Skeletal muscle tissue (tissue), 4 donors: ENCODE data around the gene ANKHD1. TPM values are rescaled to one million over a fixed set of nuclear protein-coding genes. Genes with fewer than 3 reads are reported as not detected.
A peak's percentile ranks its signal among the peaks of the same experiment; 100 is the strongest.

Experiments
- H3K27ac ChIP-seq: one replicate; pipeline ENCODE4 v1.7.0; 2013; ENCODE audit warnings: mild to moderate bottlenecking, low read depth, low read length, inconsistent platforms
- H3K27me3 ChIP-seq, 3 donors: one replicate each; pipeline ENCODE4 v1.7.0; 2013; ENCODE audit warnings: low read length in 3 of 3; ENCODE audit not compliant: control insufficient read depth in 3 of 3, insufficient read depth in 3 of 3
- H3K36me3 ChIP-seq, 3 donors: one replicate each; pipeline ENCODE4 v1.7.0; 2013; ENCODE audit warnings: low read length in 3 of 3; ENCODE audit not compliant: control insufficient read depth in 3 of 3, insufficient read depth in 3 of 3
- H3K4me1 ChIP-seq, 3 donors: one replicate each; pipeline ENCODE4 v1.7.0; 2013; ENCODE audit warnings: low read length in 3 of 3, mild to moderate bottlenecking in 3 of 3; ENCODE audit not compliant: control insufficient read depth in 3 of 3, insufficient read depth in 3 of 3
- H3K4me3 ChIP-seq, 3 donors: one replicate each; pipeline ENCODE4 v1.7.0; 2013; ENCODE audit warnings: low read length in 3 of 3
- H3K9ac ChIP-seq, 3 donors: one replicate each; pipeline ENCODE4 v1.7.0; 2013; ENCODE audit warnings: low read length in 3 of 3, mild to moderate bottlenecking in 3 of 3, moderate library complexity in 2 of 3, low read depth in 1 of 3
- H3K9me3 ChIP-seq, 3 donors: one replicate each; pipeline ENCODE4 v1.7.0; 2013; ENCODE audit warnings: low read length in 3 of 3; ENCODE audit not compliant: control insufficient read depth in 3 of 3
- total RNA-seq: library from RNA; depleted of rRNA; stranded (reverse); fragments of >200 nt; gene quantifications from one replicate; pipeline ENCODE4 v1.2.3, GENCODE V29; 2014
- donor health status: Osteomylitis.

Gene ANKHD1
- total RNA-seq, 1 donor from 2014 or later = 85.1 TPM

DNA sequence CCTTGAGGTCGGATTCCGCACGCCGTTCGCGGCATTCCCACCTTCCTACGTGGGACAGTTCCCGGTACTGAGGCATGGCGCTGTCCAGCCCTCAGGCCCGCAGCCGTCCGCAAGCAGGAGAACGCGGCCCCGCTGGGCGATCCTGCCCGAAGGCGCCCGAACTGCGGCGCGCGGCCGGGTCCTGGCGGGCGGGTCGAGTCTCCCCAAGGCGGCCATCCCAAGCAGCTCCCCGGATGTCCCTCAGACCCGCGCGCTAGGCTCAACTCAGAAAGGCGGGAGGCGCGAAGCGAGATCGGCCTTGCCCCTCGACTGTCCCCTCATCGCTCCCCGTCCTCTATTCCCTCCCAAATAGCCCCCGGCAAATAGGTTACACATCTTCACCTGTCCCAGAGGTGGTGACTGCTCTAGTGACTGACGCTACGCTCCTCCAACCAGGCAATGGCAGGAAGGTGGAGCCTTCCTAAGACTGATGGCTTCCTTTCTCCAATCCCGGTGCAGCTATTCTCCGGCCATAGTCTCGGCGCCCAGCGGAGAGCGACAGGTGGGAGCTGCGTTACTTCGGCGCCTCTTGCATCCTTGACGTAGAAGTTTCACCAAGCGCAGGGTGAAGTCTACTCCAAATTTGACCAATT lies 787 bp upstream of the ANKHD1 start:
- Histone ChIP-seq H3K36me3 (no peaks in the 10 kb centered on the region), H3K9me3 (no peaks in the 10 kb centered on the region), H3K27ac (peak overlapping the region; percentile 76), H3K4me1 (peaks cover 26 to 31% (median 29%) of the 10 kb centered on the region in 3 donors), H3K9ac (peak overlapping the region; percentile 93 to 98 (median 93)), H3K4me3 (peak overlapping the region; percentile 92 to 99 (median 99)), H3K27me3 (no peaks in the 10 kb centered on the region)

DNA sequence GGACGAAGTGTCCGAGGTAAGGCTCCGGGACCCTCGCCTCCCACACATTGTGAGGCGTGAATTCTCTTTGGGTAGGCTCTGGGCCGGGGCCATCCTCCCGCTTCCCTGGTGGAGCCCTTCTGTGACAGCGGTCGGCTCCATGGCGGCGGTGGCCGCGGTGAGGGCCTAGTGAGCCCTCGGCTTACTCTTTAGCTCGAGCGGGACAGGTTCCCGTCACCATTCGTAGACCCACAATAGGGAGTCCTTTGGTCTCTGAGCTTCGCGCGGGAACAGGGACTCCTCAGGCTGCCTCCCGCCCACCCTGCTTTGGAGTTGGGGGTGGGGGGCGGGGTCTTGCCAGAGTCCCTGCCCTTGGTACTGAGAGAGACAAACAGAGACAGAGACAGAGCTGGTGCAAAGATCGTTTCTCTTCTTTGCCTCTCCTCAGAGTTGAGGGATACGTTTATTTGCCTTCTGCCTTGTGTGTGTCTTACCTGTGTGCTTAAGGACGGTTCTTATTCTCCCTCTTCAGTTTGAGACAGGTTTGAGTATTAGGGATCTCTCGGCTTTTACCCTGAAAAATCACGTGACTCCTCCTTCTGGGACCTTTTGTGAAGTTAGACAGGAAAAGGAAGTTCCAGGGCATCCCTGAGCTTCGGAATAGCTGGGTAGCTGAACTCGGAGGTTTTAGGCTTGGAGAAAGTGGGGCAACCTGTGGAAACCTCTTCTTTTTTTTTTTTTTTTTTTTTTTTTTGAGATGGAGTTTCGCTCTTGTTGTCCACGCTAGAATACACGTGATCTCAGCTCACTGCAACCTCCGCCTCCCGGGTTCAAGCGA lies 833 bp downstream of the ANKHD1 start:
- Histone ChIP-seq H3K36me3 (peaks cover 0 to 2% (median 0%) of the 10 kb centered on the region in 3 donors), H3K9me3 (no peaks in the 10 kb centered on the region), H3K27me3 (no peaks in the 10 kb centered on the region), H3K9ac (peak overlapping the region; percentile 97 to 99 (median 98)), H3K4me1 (peaks cover 26 to 34% (median 29%) of the 10 kb centered on the region in 3 donors), H3K4me3 (peak overlapping the region; percentile 85 to 97 (median 96)), H3K27ac (peak overlapping the region; percentile 97)

DNA sequence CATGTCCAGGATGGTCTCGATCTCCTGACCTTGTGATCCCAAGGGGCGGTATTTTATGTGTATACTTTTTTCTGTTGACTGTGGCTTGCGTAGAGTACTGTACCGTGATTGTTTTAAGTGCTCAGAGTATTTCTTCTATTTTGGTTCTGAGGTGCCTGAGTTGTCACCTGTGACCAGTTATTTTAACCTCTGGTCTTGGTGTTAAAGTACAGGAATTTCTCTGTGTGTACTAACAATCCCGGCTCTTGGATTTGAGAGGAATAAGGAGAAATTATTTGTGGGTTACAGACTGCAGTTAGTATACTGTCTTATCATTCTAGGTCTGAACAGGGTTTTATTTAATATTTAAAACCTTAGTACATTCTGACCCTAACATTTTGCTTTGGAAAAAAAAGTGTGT lies 2.0 kb downstream of the ANKHD1 start:
- H3K4me1 ChIP-seq = peaks cover 26 to 34% (median 29%) of the 10 kb centered on the region in 3 donors
- peak overlapping the region; percentile 17 to 97 (median 64) for H3K4me3 ChIP-seq
- no peaks in the 10 kb centered on the region for H3K9me3 ChIP-seq
- H3K36me3 ChIP-seq = peaks cover 0 to 2% (median 0%) of the 10 kb centered on the region in 3 donors
- peak overlapping the region in 2 of 3 donors; percentile 34 to 42 for H3K9ac ChIP-seq
- H3K27ac ChIP-seq = no peak overlapping the region
- no peaks in the 10 kb centered on the region for H3K27me3 ChIP-seq

DNA sequence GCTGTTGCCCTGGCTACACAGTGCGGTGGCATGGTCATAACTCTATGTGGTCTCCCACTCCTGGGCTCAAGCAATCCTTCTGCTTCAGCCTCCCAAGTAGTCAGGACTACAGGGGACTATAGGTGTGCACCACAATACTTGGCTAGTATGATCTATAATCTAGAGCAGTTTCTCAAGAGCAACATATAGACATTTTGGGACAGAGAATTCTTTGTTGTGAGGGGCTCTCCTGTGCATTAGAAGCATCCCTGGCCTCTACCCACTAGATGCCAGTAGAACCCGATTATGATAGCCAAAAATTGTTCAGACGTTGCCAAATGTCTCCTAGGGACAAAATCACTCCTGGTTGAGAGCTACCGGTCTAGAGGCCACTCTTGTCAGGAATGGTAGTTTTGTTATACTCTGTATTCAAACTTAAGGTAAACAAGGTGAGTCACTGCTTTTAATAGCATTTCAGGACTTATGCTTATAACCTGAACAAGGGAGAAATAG lies 7.2 kb downstream of the ANKHD1 start:
- H3K36me3 ChIP-seq = peaks cover 0 to 2% (median 0%) of the 10 kb centered on the region in 3 donors
- H3K9ac ChIP-seq = no peak overlapping the region
- no peaks in the 10 kb centered on the region for H3K9me3 ChIP-seq
- H3K4me1 ChIP-seq = peaks cover 10 to 15% (median 11%) of the 10 kb centered on the region in 3 donors
- no peaks in the 10 kb centered on the region for H3K27me3 ChIP-seq
- H3K27ac ChIP-seq = no peak overlapping the region
- H3K4me3 ChIP-seq = no peak overlapping the region

DNA sequence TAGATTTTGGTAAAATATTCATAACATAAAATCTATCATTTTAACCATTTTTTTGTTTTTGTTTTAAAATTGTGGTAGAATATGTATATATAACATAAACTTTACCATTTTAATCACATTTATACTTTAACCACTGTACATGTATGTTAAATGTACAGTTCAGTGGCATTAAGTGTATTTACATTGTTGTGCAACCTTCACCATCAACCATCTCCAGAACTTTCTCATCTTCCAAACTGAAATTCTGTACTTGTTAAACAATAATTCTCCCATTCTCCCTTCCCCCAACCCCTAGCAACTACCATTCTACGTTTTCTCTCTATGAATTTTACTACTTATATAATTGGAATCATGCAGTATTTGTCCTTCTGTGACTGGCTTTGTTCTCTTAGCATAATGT lies 11.6 kb downstream of the ANKHD1 start:
- H3K27me3 ChIP-seq = no peaks in the 10 kb centered on the region
- peaks cover 0 to 5% (median 4%) of the 10 kb centered on the region in 3 donors for H3K4me1 ChIP-seq
- H3K4me3 ChIP-seq = no peak overlapping the region
- no peak overlapping the region for H3K27ac ChIP-seq
- H3K36me3 ChIP-seq = no peaks in the 10 kb centered on the region
- H3K9ac ChIP-seq = no peak overlapping the region
- H3K9me3 ChIP-seq = no peaks in the 10 kb centered on the region

DNA sequence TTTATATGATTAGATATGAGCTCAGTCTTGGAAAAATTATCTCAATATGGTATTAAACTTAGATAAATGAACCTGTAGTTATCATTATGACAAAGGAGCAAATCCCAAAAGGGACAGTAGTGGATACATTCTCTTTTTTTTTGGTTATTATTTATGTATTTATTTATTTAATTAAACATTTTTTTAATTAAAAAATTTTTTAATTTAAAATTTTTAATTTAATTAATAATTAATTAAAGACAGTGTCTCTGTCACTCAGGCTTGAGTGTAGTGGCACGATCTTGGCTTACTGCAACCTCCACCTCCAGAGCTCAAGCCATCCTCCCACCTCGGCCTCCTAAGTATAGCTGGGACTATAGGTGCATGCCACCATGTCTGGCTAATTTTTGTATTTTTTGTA lies 15.6 kb downstream of the ANKHD1 start:
- Histone ChIP-seq H3K9ac (no peak overlapping the region), H3K36me3 (peaks cover 0 to 2% (median 0%) of the 10 kb centered on the region in 3 donors), H3K9me3 (no peaks in the 10 kb centered on the region), H3K4me3 (no peak overlapping the region), H3K27me3 (no peaks in the 10 kb centered on the region), H3K4me1 (peaks cover 0 to 5% (median 4%) of the 10 kb centered on the region in 3 donors), H3K27ac (no peak overlapping the region)

DNA sequence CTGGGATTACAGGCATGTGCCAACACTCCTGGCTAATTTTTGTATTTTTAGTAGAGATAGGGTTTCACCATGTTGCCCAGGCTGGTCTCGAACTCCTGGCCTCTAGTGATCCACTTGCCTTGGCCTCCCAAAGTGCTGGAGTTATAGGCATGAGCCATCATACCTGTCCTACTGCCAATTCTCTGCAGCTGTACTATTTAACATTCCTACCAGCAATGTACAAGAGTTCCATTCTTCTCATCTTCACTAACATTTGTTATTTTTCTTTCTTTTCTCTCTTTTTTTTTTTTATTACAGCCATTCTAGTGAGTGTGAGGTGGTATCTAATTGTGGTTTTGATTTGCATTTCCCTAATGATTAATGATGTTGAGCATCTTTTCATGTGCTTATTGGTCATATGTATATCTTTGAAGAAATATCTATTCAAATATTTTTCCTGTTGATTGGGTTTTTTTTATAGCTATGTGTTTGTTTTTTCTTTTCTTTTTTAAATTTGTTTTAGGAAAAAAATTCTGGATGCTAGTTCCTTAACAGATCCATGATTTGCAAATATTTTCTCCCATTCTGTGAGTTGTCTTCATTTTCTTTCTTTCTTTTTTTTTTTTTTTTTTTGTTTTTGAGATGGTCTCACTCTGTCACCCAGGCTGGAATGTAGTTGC lies 17.4 kb downstream of the ANKHD1 start:
- H3K4me3 ChIP-seq = no peak overlapping the region
- H3K27me3 ChIP-seq = no peaks in the 10 kb centered on the region
- no peaks in the 10 kb centered on the region for H3K9me3 ChIP-seq
- no peak overlapping the region for H3K9ac ChIP-seq
- H3K27ac ChIP-seq = no peak overlapping the region
- peaks cover 7 to 8% (median 7%) of the 10 kb centered on the region in 3 donors for H3K4me1 ChIP-seq
- peaks cover 0 to 2% (median 0%) of the 10 kb centered on the region in 3 donors for H3K36me3 ChIP-seq

DNA sequence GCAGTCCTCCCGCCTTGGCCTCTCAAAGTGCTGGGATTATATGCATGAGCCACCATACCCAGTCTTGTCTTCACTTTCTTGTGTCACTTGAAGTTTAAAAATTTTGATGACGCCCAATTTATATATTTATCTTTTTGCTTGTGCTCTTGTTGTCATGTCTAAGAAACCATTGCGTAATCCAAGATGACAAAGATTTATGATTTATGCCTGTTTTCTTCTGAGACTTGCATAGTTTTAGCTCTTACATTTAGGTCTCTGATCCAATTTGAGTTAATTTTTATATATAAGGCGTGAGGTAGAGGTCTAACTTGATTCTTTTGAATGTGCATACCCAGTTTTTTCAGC lies 18.6 kb downstream of the ANKHD1 start:
- Histone ChIP-seq H3K4me3 (no peak overlapping the region), H3K27ac (no peak overlapping the region), H3K27me3 (no peaks in the 10 kb centered on the region), H3K9me3 (no peaks in the 10 kb centered on the region), H3K36me3 (peaks cover 0 to 2% (median 0%) of the 10 kb centered on the region in 3 donors), H3K9ac (no peak overlapping the region), H3K4me1 (peaks cover 4 to 8% (median 7%) of the 10 kb centered on the region in 3 donors)

DNA sequence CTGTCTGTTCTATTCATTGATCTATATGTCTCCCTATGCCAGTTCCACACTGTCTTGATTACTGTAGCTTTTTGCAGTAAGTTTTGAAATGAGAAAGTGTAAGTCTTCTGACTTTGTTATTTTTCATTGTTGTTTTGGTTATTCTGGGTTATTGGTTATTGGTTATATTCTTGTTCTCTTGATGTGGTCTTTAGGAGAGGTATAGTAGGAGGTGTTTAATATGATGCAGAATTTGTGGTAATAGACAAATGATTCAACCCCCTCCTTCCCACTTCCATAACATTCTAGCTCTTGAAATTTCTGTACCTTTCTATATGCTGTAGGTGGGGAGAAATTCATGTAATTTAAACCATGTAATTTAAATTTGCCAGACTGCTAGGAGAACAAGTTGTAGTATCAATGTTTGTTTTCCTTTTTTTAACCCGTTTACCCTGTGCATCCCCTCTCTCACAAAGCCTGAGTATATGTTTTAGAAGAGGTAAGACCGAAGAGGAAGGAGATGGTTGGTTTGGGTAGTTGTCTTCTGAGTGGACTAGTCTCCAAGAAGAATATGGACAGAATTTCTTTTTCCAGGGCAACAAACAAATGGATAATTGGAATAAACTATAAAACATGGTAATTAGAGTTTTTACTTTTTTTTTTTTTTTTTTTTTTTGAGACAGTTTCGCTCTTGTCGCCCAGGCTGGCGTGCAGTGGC lies 19.2 kb downstream of the ANKHD1 start:
- Histone ChIP-seq H3K9me3 (no peaks in the 10 kb centered on the region), H3K4me3 (no peak overlapping the region), H3K27ac (no peak overlapping the region), H3K27me3 (no peaks in the 10 kb centered on the region), H3K36me3 (peaks cover 0 to 2% (median 0%) of the 10 kb centered on the region in 3 donors), H3K9ac (no peak overlapping the region), H3K4me1 (peaks cover 4 to 9% (median 7%) of the 10 kb centered on the region in 3 donors)
